Smooth muscle cell (in vitro differentiated cells): ENCODE measurements around the gene ZFYVE21. TPM values are rescaled to one million over a fixed set of nuclear protein-coding genes. Genes with fewer than 3 reads are reported as not detected.

Source experiments
- DNase-seq: peaks from one replicate; lab custom pipeline; 2025; ENCODE audit not compliant: unreplicated experiment; lab: John Stamatoyannopoulos, UW
- H2AFZ ChIP-seq: fragments of 200-600 bp; sonication (generic); 2 replicates; pipeline ENCODE4 v1.6.0; 2016; ENCODE audit warnings: antibody characterized with exemption, low read depth, mild to moderate bottlenecking
- H3F3A ChIP-seq: fragments of 200-600 bp; sonication (generic); 2 replicates; pipeline ENCODE4 v1.6.0; 2017; ENCODE audit warnings: antibody characterized with exemption, low read depth
- H3K27ac ChIP-seq: fragments of 200-600 bp; sonication (generic); 2 replicates; pipeline ENCODE4 v1.5.1; 2016; ENCODE audit warnings: low read depth, mild to moderate bottlenecking
- H3K27me3 ChIP-seq: fragments of 200-600 bp; sonication (generic); 2 replicates; pipeline ENCODE4 v1.6.1; 2016; ENCODE audit warnings: low read depth, mild to moderate bottlenecking
- H3K36me3 ChIP-seq: fragments of 200-600 bp; sonication (generic); 2 replicates; pipeline ENCODE4 v1.5.1; 2016; ENCODE audit warnings: low read depth
- H3K4me1 ChIP-seq: fragments of 200-600 bp; sonication (generic); 2 replicates; pipeline ENCODE4 v1.5.1; 2016; ENCODE audit warnings: low read depth
- H3K4me2 ChIP-seq: fragments of 200-600 bp; sonication (generic); 2 replicates; pipeline ENCODE4 v1.6.0; 2016; ENCODE audit warnings: mild to moderate bottlenecking
- H3K4me3 ChIP-seq: fragments of 200-600 bp; sonication (generic); 2 replicates; pipeline ENCODE4 v1.5.1; 2016; ENCODE audit warnings: mild to moderate bottlenecking
- H3K79me2 ChIP-seq: fragments of 200-600 bp; sonication (generic); 2 replicates; pipeline ENCODE4 v1.6.0; 2016; ENCODE audit warnings: low read depth, mild to moderate bottlenecking
- H3K9ac ChIP-seq: fragments of 200-600 bp; sonication (generic); 2 replicates; pipeline ENCODE4 v1.6.0; 2016; ENCODE audit warnings: low read depth
- H3K9me3 ChIP-seq: fragments of 200-600 bp; sonication (generic); replicated peaks from 2 replicates; pipeline ENCODE4 v1.5.1; 2016; ENCODE audit warnings: low read depth
- H4K20me1 ChIP-seq: fragments of 200-600 bp; sonication (generic); 2 replicates; pipeline ENCODE4 v1.6.0; 2016; ENCODE audit warnings: low read depth
- whole genome bisulfite sequencing: methylation state at CpG from one replicate; pipeline ENCODE4 v1.1.7; 2016; ENCODE audit warnings: low lambda C conversion rate; 5-methylcytosine and 5-hydroxymethylcytosine counted together
- polyA plus RNA-seq: library from polyadenylated mRNA; unstranded; fragments of >200 nt; fragmentation: Nextera tagmentation; extraction: Ambion mirVana; gene quantifications from 2 replicates; pipeline ENCODE4 v1.2.1, GENCODE V29; 2016
- total RNA-seq: library from RNA; depleted of rRNA; stranded (reverse); fragments of >200 nt; gene quantifications from 2 replicates; pipeline ENCODE4 v1.2.3, GENCODE V29; 2014
- TF ChIP-seq, protein P1 (sequence below): fragments of 200-600 bp; sonication (generic); IDR thresholded peaks from 2 replicates; pipeline ENCODE4 v1.5.1; 2017; ENCODE audit warnings: borderline replicate concordance, mild to moderate bottlenecking, antibody characterized with exemption; ENCODE audit not compliant: insufficient read depth, poor library complexity, severe bottlenecking

ZFYVE21 gene
- total and polyA plus RNA-seq, 2 experiments from 2014 or later = 33.9 to 41.5 TPM

- DNase-seq = no peak
- H2AFZ ChIP-seq = no peak overlapping the region
- no peaks in the 10 kb centered on the region for H3K27me3 ChIP-seq
- no peak overlapping the region for H3K4me2 ChIP-seq
- H3K79me2 ChIP-seq = no peaks in the 10 kb centered on the region
- H3K9ac ChIP-seq = no peak overlapping the region
- H3K27ac ChIP-seq = no peak overlapping the region
- no peaks in the 10 kb centered on the region for H3K36me3 ChIP-seq
- no peaks in the 10 kb centered on the region for H3K4me1 ChIP-seq
- H3K4me3 ChIP-seq = no peak overlapping the region
- H3K9me3 ChIP-seq = no peaks in the 10 kb centered on the region
- TF ChIP-seq, protein P1, sequence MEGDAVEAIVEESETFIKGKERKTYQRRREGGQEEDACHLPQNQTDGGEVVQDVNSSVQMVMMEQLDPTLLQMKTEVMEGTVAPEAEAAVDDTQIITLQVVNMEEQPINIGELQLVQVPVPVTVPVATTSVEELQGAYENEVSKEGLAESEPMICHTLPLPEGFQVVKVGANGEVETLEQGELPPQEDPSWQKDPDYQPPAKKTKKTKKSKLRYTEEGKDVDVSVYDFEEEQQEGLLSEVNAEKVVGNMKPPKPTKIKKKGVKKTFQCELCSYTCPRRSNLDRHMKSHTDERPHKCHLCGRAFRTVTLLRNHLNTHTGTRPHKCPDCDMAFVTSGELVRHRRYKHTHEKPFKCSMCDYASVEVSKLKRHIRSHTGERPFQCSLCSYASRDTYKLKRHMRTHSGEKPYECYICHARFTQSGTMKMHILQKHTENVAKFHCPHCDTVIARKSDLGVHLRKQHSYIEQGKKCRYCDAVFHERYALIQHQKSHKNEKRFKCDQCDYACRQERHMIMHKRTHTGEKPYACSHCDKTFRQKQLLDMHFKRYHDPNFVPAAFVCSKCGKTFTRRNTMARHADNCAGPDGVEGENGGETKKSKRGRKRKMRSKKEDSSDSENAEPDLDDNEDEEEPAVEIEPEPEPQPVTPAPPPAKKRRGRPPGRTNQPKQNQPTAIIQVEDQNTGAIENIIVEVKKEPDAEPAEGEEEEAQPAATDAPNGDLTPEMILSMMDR = no peak
- H4K20me1 ChIP-seq = peaks cover 1% of the 10 kb centered on the region
- WGBS = 93% methylated on average over 10 of the region's 10 CpGs
- no peaks in the 10 kb centered on the region for H3F3A ChIP-seq
Measured at GRCh38 chr14:103738166-103738565, 22.6 kb downstream of the ZFYVE21 start.

GRCh38 chr14:103738701-103739451 lies 23.3 kb downstream of the ZFYVE21 start:
- Histone ChIP-seq H3K36me3 (no peaks in the 10 kb centered on the region), H4K20me1 (no peaks in the 10 kb centered on the region), H3K4me1 (no peaks in the 10 kb centered on the region), H2AFZ (no peak overlapping the region), H3K4me3 (no peak overlapping the region), H3K27ac (no peak overlapping the region), H3K79me2 (no peaks in the 10 kb centered on the region), H3K9me3 (no peaks in the 10 kb centered on the region), H3K4me2 (no peak overlapping the region), H3K27me3 (no peaks in the 10 kb centered on the region), H3F3A (no peaks in the 10 kb centered on the region), H3K9ac (no peak overlapping the region)
- 98% methylated on average over 34 of the region's 34 CpGs for WGBS
- TF ChIP-seq, protein P1 = no peak
- no peak for DNase-seq

- no peak for DNase-seq
- H2AFZ ChIP-seq = no peak overlapping the region
- H3K4me1 ChIP-seq = no peaks in the 10 kb centered on the region
- no peaks in the 10 kb centered on the region for H3F3A ChIP-seq
- no peak overlapping the region for H3K4me2 ChIP-seq
- H3K27ac ChIP-seq = no peak overlapping the region
- no peaks in the 10 kb centered on the region for H3K27me3 ChIP-seq
- no peak overlapping the region for H3K4me3 ChIP-seq
- TF ChIP-seq, protein P1 = no peak
- H3K9me3 ChIP-seq = no peaks in the 10 kb centered on the region
- no peak overlapping the region for H3K9ac ChIP-seq
- no peaks in the 10 kb centered on the region for H3K36me3 ChIP-seq
- no peaks in the 10 kb centered on the region for H3K79me2 ChIP-seq
- no peaks in the 10 kb centered on the region for H4K20me1 ChIP-seq
- WGBS = 93% methylated on average over 6 of the region's 6 CpGs
Measured at GRCh38 chr14:103739466-103739792, 23.8 kb downstream of the ZFYVE21 start.
